Measurements from ENCODE around the gene P2RY12. TPM values are rescaled to one million over a fixed set of nuclear protein-coding genes. Genes with fewer than 3 reads are reported as not detected.

Gene P2RY12
- total and polyA plus RNA-seq, 2 donors (not counting 1 experiment from before 2014, with no cell fraction given): 0.42 to 0.79 TPM

DNA sequence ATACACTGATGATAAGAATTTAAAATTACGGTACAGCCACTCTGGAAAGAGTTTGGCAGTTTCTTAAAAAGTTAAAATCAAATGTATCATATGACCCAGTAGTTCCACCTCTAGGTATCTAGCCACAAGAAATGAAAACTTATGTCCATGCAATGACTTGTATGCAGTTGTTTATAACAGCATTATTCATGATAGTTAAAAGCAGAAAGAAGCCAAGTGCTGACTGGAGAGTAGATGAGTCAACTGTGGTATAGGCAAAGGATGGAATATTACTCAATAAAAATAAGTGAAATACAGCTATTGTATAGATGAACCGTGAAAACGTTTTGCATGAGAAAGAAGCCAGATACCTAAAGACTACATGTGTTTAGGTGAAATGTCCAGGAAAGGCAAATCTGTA, 82.8 kb downstream of the P2RY12 start:
- H2AFZ ChIP-seq (ENCODE audit: insufficient read depth, low read depth, low read length, poor library complexity, severe bottlenecking): no peak overlapping the region

DNA sequence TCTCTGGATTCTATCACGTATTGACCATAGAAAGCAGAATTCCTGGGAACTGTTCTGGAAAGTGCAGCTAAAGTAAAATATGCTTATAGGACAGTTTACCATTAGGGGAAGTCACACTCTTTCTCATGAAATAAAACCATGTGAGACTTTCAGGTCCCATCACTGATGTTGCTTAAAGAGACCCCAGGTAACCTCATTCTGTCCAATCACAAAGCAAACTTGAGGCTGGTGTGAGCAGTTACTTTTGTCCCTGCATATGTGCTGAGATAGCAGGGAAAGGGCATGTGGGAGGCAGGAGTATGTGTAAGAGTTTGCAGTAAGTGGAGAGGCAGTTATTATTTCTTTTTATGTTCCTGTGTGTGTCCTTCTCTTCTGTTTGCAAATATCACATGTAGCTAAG, 84.0 kb downstream of the P2RY12 start:
- no peaks in the 10 kb centered on the region for H3K4me1 Mint-ChIP-seq
- H2AFZ ChIP-seq (ENCODE audit: insufficient read depth, low read depth, low read length, poor library complexity, severe bottlenecking): no peak overlapping the region
- CTCF ChIA-PET: interaction anchor here (1.1 to 1.3 kb wide), 2 partner anchors 9 to 70 kb away, joined by 3 read pairs; no protein-coding TSS in a partner anchor

More for the DNA sequence above, 82.8 kb downstream of the P2RY12 start:
- TF ChIP-seq, protein P1, sequence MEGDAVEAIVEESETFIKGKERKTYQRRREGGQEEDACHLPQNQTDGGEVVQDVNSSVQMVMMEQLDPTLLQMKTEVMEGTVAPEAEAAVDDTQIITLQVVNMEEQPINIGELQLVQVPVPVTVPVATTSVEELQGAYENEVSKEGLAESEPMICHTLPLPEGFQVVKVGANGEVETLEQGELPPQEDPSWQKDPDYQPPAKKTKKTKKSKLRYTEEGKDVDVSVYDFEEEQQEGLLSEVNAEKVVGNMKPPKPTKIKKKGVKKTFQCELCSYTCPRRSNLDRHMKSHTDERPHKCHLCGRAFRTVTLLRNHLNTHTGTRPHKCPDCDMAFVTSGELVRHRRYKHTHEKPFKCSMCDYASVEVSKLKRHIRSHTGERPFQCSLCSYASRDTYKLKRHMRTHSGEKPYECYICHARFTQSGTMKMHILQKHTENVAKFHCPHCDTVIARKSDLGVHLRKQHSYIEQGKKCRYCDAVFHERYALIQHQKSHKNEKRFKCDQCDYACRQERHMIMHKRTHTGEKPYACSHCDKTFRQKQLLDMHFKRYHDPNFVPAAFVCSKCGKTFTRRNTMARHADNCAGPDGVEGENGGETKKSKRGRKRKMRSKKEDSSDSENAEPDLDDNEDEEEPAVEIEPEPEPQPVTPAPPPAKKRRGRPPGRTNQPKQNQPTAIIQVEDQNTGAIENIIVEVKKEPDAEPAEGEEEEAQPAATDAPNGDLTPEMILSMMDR (IDR thresholded peaks at IDR 0.05): no peak
- TF ChIP-seq EZH2 (IDR thresholded peaks at IDR 0.05; ENCODE audit: borderline replicate concordance, insufficient read depth, low read depth, low read length, poor library complexity, severe bottlenecking): no peak
- no peak for ATAC-seq (ENCODE audit: low read depth)
- intact Hi-C loops (cut with micrococcal nuclease): no loop called here
- Histone ChIP-seq H3K27me3 (replicated peaks in 1 of 4; ENCODE audit: control extremely low read depth in 1 of 4, control insufficient read depth in 3 of 4, insufficient read depth in 4 of 4, low read length in 3 of 4) (no peaks in the 10 kb centered on the region), H3K4me3 (ENCODE audit: control extremely low read depth in 1 of 5, extremely low read depth in 1 of 5, insufficient read depth in 1 of 5, low read depth in 2 of 5, low read length in 4 of 5) (no peak overlapping the region), H4K20me1 (ENCODE audit: control insufficient read depth, insufficient read depth, low read length, poor library complexity, severe bottlenecking) (no peaks in the 10 kb centered on the region), H3K9ac (ENCODE audit: low read length) (no peak overlapping the region), H3K36me3 (replicated peaks in 1 of 2; ENCODE audit: control extremely low read depth in 1 of 2, control insufficient read depth in 1 of 2, extremely low read depth in 1 of 2, insufficient read depth in 2 of 2, low read length in 1 of 2) (no peaks in the 10 kb centered on the region), H3K27ac (ENCODE audit: low read length in 2 of 2) (no peak overlapping the region), H3K79me2 (ENCODE audit: control insufficient read depth, insufficient read depth, low read length) (no peaks in the 10 kb centered on the region), H3K4me2 (replicated peaks; ENCODE audit: low read depth, low read length, poor library complexity, severe bottlenecking) (no peak overlapping the region), H3K4me1 (ENCODE audit: control insufficient read depth in 2 of 2, insufficient read depth in 2 of 2, low read length in 2 of 2) (no peaks in the 10 kb centered on the region), H3K9me3 (ENCODE audit: control extremely low read depth in 1 of 3, control insufficient read depth in 2 of 3, insufficient read depth in 1 of 3, low read length in 2 of 3) (no peaks in the 10 kb centered on the region)
- POLR2A ChIA-PET: no interaction called here
- H3K27me3 Mint-ChIP-seq: peaks cover 6% of the 10 kb centered on the region
- WGBS (ENCODE audit: insufficient coverage): no CpG with 5 or more reads among the region's 3 CpGs
- no peaks in the 10 kb centered on the region for H3K9me3 Mint-ChIP-seq (ENCODE audit: insufficient read depth)
- H3K4me3 Mint-ChIP-seq: no peak overlapping the region
- no peaks in the 10 kb centered on the region for H3K4me1 Mint-ChIP-seq
- no peak overlapping the region for H3K27ac Mint-ChIP-seq
- DNase-seq: no peak
- CTCF ChIA-PET: no interaction called here

More for the DNA sequence above, 84.0 kb downstream of the P2RY12 start:
- DNase-seq: no peak
- WGBS (ENCODE audit: insufficient coverage): no CpG with 5 or more reads among the region's 1 CpG
- no peak for TF ChIP-seq EZH2 (IDR thresholded peaks at IDR 0.05; ENCODE audit: borderline replicate concordance, insufficient read depth, low read depth, low read length, poor library complexity, severe bottlenecking)
- TF ChIP-seq, protein P1 (IDR thresholded peaks at IDR 0.05): no peak
- intact Hi-C loops (cut with micrococcal nuclease): no loop called here
- ATAC-seq (ENCODE audit: low read depth): no peak
- Histone ChIP-seq H3K4me1 (ENCODE audit: control insufficient read depth in 2 of 2, insufficient read depth in 2 of 2, low read length in 2 of 2) (no peaks in the 10 kb centered on the region), H3K4me3 (ENCODE audit: control extremely low read depth in 1 of 5, extremely low read depth in 1 of 5, insufficient read depth in 1 of 5, low read depth in 2 of 5, low read length in 4 of 5) (no peak overlapping the region), H4K20me1 (ENCODE audit: control insufficient read depth, insufficient read depth, low read length, poor library complexity, severe bottlenecking) (no peaks in the 10 kb centered on the region), H3K79me2 (ENCODE audit: control insufficient read depth, insufficient read depth, low read length) (no peaks in the 10 kb centered on the region), H3K9me3 (ENCODE audit: control extremely low read depth in 1 of 3, control insufficient read depth in 2 of 3, insufficient read depth in 1 of 3, low read length in 2 of 3) (no peaks in the 10 kb centered on the region), H3K27ac (ENCODE audit: low read length in 2 of 2) (no peak overlapping the region), H3K36me3 (replicated peaks in 1 of 2; ENCODE audit: control extremely low read depth in 1 of 2, control insufficient read depth in 1 of 2, extremely low read depth in 1 of 2, insufficient read depth in 2 of 2, low read length in 1 of 2) (no peaks in the 10 kb centered on the region), H3K9ac (ENCODE audit: low read length) (no peak overlapping the region), H3K27me3 (replicated peaks in 1 of 4; ENCODE audit: control extremely low read depth in 1 of 4, control insufficient read depth in 3 of 4, insufficient read depth in 4 of 4, low read length in 3 of 4) (no peaks in the 10 kb centered on the region), H3K4me2 (replicated peaks; ENCODE audit: low read depth, low read length, poor library complexity, severe bottlenecking) (no peak overlapping the region)
- POLR2A ChIA-PET: no interaction called here
- no peak overlapping the region for H3K4me3 Mint-ChIP-seq
- H3K9me3 Mint-ChIP-seq (ENCODE audit: insufficient read depth): no peaks in the 10 kb centered on the region
- no peak overlapping the region for H3K27ac Mint-ChIP-seq
- H3K27me3 Mint-ChIP-seq: peaks cover 6% of the 10 kb centered on the region
